ENCODE data around the gene PROSER3. TPM values are rescaled to one million over a fixed set of nuclear protein-coding genes. Genes with fewer than 3 reads are reported as not detected.
A peak's percentile ranks its signal among the peaks of the same experiment; 100 is the strongest.

Gene PROSER3
- total and polyA plus RNA-seq, 2 of the 13 experiments (the other 11 are each of a cell fraction or from before 2014, with no cell fraction given) = 5.1 to 5.7 TPM

GRCh38 chr19:35757749-35758608, at the start of gene PROSER3 (continued):
- TF ChIP-seq, protein P1, sequence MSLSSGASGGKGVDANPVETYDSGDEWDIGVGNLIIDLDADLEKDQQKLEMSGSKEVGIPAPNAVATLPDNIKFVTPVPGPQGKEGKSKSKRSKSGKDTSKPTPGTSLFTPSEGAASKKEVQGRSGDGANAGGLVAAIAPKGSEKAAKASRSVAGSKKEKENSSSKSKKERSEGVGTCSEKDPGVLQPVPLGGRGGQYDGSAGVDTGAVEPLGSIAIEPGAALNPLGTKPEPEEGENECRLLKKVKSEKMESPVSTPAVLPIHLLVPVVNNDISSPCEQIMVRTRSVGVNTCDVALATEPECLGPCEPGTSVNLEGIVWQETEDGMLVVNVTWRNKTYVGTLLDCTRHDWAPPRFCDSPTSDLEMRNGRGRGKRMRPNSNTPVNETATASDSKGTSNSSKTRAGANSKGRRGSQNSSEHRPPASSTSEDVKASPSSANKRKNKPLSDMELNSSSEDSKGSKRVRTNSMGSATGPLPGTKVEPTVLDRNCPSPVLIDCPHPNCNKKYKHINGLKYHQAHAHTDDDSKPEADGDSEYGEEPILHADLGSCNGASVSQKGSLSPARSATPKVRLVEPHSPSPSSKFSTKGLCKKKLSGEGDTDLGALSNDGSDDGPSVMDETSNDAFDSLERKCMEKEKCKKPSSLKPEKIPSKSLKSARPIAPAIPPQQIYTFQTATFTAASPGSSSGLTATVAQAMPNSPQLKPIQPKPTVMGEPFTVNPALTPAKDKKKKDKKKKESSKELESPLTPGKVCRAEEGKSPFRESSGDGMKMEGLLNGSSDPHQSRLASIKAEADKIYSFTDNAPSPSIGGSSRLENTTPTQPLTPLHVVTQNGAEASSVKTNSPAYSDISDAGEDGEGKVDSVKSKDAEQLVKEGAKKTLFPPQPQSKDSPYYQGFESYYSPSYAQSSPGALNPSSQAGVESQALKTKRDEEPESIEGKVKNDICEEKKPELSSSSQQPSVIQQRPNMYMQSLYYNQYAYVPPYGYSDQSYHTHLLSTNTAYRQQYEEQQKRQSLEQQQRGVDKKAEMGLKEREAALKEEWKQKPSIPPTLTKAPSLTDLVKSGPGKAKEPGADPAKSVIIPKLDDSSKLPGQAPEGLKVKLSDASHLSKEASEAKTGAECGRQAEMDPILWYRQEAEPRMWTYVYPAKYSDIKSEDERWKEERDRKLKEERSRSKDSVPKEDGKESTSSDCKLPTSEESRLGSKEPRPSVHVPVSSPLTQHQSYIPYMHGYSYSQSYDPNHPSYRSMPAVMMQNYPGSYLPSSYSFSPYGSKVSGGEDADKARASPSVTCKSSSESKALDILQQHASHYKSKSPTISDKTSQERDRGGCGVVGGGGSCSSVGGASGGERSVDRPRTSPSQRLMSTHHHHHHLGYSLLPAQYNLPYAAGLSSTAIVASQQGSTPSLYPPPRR (CRISPR knock-in tag; IDR thresholded peaks at IDR 0.05; ENCODE audit: borderline replicate concordance) = peak; percentile 25; the same call in 1 of the 2 replicates
- TF ChIP-seq CREB3 (CRISPR knock-in tag; IDR thresholded peaks at IDR 0.05) = no peak
- TF ChIP-seq WIZ (CRISPR knock-in tag; IDR thresholded peaks at IDR 0.05) = 0 out of 2 replicates have a peak, but pooled peaks have one; percentile 46
- 0 out of 2 replicates have a peak, but pooled peaks have one; percentile 56 for TF ChIP-seq ZNF792 (CRISPR knock-in tag; IDR thresholded peaks at IDR 0.05)
- TF ChIP-seq ZBTB42 (CRISPR knock-in tag; IDR thresholded peaks at IDR 0.05) = no peak
- TF ChIP-seq ZNF318 (CRISPR knock-in tag; IDR thresholded peaks at IDR 0.05) = 0 out of 2 replicates have a peak, but pooled peaks have one; percentile 35
- peak; percentile 68; the same call in 1 of the 2 replicates for TF ChIP-seq CSRNP1 (CRISPR knock-in tag; IDR thresholded peaks at IDR 0.05)
- peak; percentile 24; the same call in 1 of the 2 replicates for TF ChIP-seq SMAD3 (CRISPR knock-in tag; IDR thresholded peaks at IDR 0.05)
- TF ChIP-seq ZNF343 (CRISPR knock-in tag; IDR thresholded peaks at IDR 0.05) = no peak
- TF ChIP-seq, protein P2, sequence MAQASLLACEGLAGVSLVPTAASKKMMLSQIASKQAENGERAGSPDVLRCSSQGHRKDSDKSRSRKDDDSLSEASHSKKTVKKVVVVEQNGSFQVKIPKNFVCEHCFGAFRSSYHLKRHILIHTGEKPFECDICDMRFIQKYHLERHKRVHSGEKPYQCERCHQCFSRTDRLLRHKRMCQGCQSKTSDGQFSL (CRISPR knock-in tag; IDR thresholded peaks at IDR 0.05) = no peak
- no peak for TF ChIP-seq ZNF251 (CRISPR knock-in tag; IDR thresholded peaks at IDR 0.05)

All from HepG2 (cell line).